Prostate gland (tissue), 2 donors: Measurements from ENCODE around the gene DHRS1. TPM values are rescaled to one million over a fixed set of nuclear protein-coding genes. Genes with fewer than 3 reads are reported as not detected.

Experiments
- DNase-seq: peaks from one replicate; pipeline ENCODE4 v3.0.0-alpha.2; 2019; ENCODE audit warnings: low spot score
- H3K27ac ChIP-seq, 2 donors: fragments of 200-600 bp; sonication (generic); 2 replicates each; pipeline ENCODE4 v1.5.1; 2017 to 2019
- H3K27me3 ChIP-seq: fragments of 200-600 bp; sonication (generic); replicated peaks from 2 replicates; pipeline ENCODE4 v1.5.1; 2019; ENCODE audit not compliant: insufficient read depth
- H3K36me3 ChIP-seq, 2 donors: fragments of 200-600 bp; sonication (generic); 1 replicate in 1 of 2; 2 replicates in 1 of 2; pipeline versions ENCODE4 v1.5.1 to v1.8.1; 2017 to 2019
- H3K4me1 ChIP-seq: fragments of 200-600 bp; sonication (generic); replicated peaks from 2 replicates; pipeline ENCODE4 v1.5.1; 2019
- H3K4me3 ChIP-seq, 2 donors: fragments of 200-600 bp; sonication (generic); 2 replicates each; pipeline ENCODE4 v1.5.1; 2017 to 2019
- H3K9me3 ChIP-seq: fragments of 200-600 bp; sonication (generic); 2 replicates; pipeline ENCODE4 v1.5.1; 2017
- CTCF ChIP-seq, 4 experiments: fragments of 200-600 bp in 2 of 4; fragments of 450-650 bp in 2 of 4; sonication (generic) in 2 of 4; IDR thresholded peaks; 1 replicate in 3 of 4; 2 replicates in 1 of 4; pipeline ENCODE4 v1.5.1; 2016 to 2019; ENCODE audit warnings: antibody characterized with exemption in 4 of 4, mild to moderate bottlenecking in 2 of 4, moderate library complexity in 2 of 4
- POLR2A ChIP-seq: fragments of 450-650 bp; IDR thresholded peaks from one replicate; pipeline ENCODE4 v1.6.1; 2016; ENCODE audit warnings: antibody characterized with exemption, mild to moderate bottlenecking
- POLR2AphosphoS5 ChIP-seq: sonication (generic); formaldehyde crosslinking; IDR thresholded peaks from one replicate; pipeline ENCODE4 v1.6.1; 2017; ENCODE audit warnings: antibody characterized with exemption
- WGBS: methylation state at CpG from one replicate; pipeline ENCODE4 v1.1.5; 2018; 5-methylcytosine and 5-hydroxymethylcytosine counted together
- intact Hi-C: fragments of 100-400 bp; cut with DNase I; formaldehyde crosslinking; loops from one replicate; pipeline ENCODE4 v1.14.2; 2022
- total RNA-seq, 2 donors: library from RNA; depleted of rRNA; stranded (reverse); fragments of >200 nt; gene quantifications; one replicate each; pipeline ENCODE4 v1.1.0, GENCODE V29; 2016

Gene DHRS1
- total RNA-seq, 2 donors from 2014 or later, result 16.9 to 74.0 TPM

DNA sequence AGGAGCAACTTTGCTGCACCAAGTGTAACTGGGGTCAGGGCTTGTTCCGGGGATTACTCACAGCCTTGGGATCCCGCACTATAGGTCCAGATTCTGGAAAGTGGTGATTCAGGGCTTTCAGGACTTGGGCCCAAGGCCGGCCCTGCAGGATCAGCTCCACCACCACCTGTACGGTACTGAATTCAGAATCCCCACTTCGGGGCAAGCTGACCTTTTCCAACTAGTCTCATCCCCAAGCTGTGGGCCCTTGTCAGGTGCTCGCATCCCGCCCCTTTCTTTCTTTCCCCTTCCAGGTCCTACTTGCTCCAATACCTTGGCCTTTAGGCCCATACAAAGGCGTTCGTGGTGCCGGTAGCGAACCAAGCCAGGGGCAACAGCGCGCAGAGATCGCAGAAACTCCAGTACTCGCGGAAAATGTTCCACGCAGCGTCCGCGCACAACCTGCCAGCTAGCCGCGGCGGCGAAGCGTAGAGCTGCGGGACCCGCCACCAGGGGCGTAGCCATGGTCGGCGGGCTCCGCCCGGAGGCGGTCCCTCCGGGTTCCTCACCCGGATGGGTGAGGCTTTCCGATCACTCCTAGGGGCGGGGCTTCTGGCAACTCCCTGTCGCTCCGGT, 57.6 kb downstream of the DHRS1 start:
- Histone ChIP-seq H3K4me1 (peaks cover 19% of the 10 kb centered on the region), H3K9me3 (no peaks in the 10 kb centered on the region), H3K27me3 (no peaks in the 10 kb centered on the region), H3K36me3 (peaks cover 0 to 3% of the 10 kb centered on the region in 2 donors), H3K4me3 (peak overlapping the region; percentile 57 to 77), H3K27ac (peak overlapping the region; percentile 99)
- peak; percentile 93 for DNase-seq
- intact Hi-C loops, result loop anchor here (2.0 to 5.0 kb wide), 2 partner anchors 55 to 200 kb away; partner anchors contain the start of gene SDR39U1
- WGBS, result under 1% methylated on average over 39 of the region's 39 CpGs
- peak; percentile 49 for TF ChIP-seq POLR2A
- TF ChIP-seq POLR2AphosphoS5, result no peak
- TF ChIP-seq CTCF (IDR thresholded peaks at IDR 0.05), result peak; percentile 70 to 92 (median 84)

Other genes starting within 250 kb of the DHRS1 start
- 1 to 10 TPM in 1 of 2 donors, under 1 TPM in 1; 0.59 to 3.9 TPM for gene CARMIL3, start 247.8 kb downstream of the DHRS1 start, total RNA-seq
- gene CPNE6, start 228.2 kb downstream of the DHRS1 start, total RNA-seq, result 1 to 10 TPM; 1.8 to 8.8 TPM
- gene PCK2, start 205.5 kb downstream of the DHRS1 start, total RNA-seq, result 10 to 100 TPM; 15.4 to 21.8 TPM
- 100 to 1,000 TPM; 111 to 115 TPM for gene DCAF11, start 185.0 kb downstream of the DHRS1 start, total RNA-seq
- gene NRL, start 184.8 kb downstream of the DHRS1 start, total RNA-seq, result 1 to 10 TPM; 4.3 to 4.7 TPM
- 1 to 10 TPM in 1 of 2 donors, not detected in 1; 2.0 TPM for gene FITM1, start 169.1 kb downstream of the DHRS1 start, total RNA-seq
- gene PSME1, start 163.6 kb downstream of the DHRS1 start, total RNA-seq, result 100 to 1,000 TPM in 1 of 2 donors, 10 to 100 TPM in 1; 85.4 to 213 TPM
- 10 to 100 TPM; 13.1 to 13.6 TPM for gene EMC9, start 158.2 kb downstream of the DHRS1 start, total RNA-seq
- 10 to 100 TPM; 34.5 to 89.3 TPM for gene PSME2, start 153.2 kb downstream of the DHRS1 start, total RNA-seq
- gene RNF31, start 152.3 kb downstream of the DHRS1 start, total RNA-seq, result 10 to 100 TPM; 73.8 to 76.9 TPM
- 10 to 100 TPM; 61.5 to 82.9 TPM for gene IRF9, start 138.5 kb downstream of the DHRS1 start, total RNA-seq
- gene REC8, start 127.7 kb downstream of the DHRS1 start, total RNA-seq, result 10 to 100 TPM in 1 of 2 donors, 1 to 10 TPM in 1; 5.6 to 25.4 TPM
- gene IPO4, start 111.0 kb downstream of the DHRS1 start, total RNA-seq, result 10 to 100 TPM; 42.6 to 44.5 TPM
- gene TM9SF1, start 104.3 kb downstream of the DHRS1 start, total RNA-seq, result 100 to 1,000 TPM in 1 of 2 donors, 10 to 100 TPM in 1; 68.9 to 113 TPM
- 1 to 10 TPM in 1 of 2 donors, not detected in 1; 1.2 TPM for gene TSSK4, start 94.1 kb downstream of the DHRS1 start, total RNA-seq
- gene CHMP4A, start 86.3 kb downstream of the DHRS1 start, total RNA-seq, result 10 to 100 TPM; 61.5 to 66.8 TPM
- gene MDP1, start 83.7 kb downstream of the DHRS1 start, total RNA-seq, result 10 to 100 TPM; 19.1 to 25.5 TPM
- gene NEDD8, start 67.4 kb downstream of the DHRS1 start, total RNA-seq, result 100 to 1,000 TPM; 114 to 185 TPM
- 100 to 1,000 TPM in 1 of 2 donors, 10 to 100 TPM in 1; 54.5 to 106 TPM for gene GMPR2, start 66.9 kb downstream of the DHRS1 start, total RNA-seq
- gene TINF2, start 57.2 kb downstream of the DHRS1 start, total RNA-seq, result 10 to 100 TPM; 65.5 to 66.8 TPM
- gene TGM1, start 36.6 kb downstream of the DHRS1 start, total RNA-seq, result 10 to 100 TPM in 1 of 2 donors, 1 to 10 TPM in 1; 6.6 to 11.4 TPM
- gene RABGGTA, start 28.2 kb downstream of the DHRS1 start, total RNA-seq, result 10 to 100 TPM; 45.5 to 63.5 TPM
- gene NOP9, start 70 bp upstream of the DHRS1 start, total RNA-seq, result 10 to 100 TPM; 21.2 to 22.9 TPM
- 10 to 100 TPM in 1 of 2 donors, 1 to 10 TPM in 1; 9.1 to 17.8 TPM for gene CIDEB, start 8.2 kb upstream of the DHRS1 start, total RNA-seq
- 10 to 100 TPM; 19.5 to 27.3 TPM for gene LTB4R2, start 10.4 kb upstream of the DHRS1 start, total RNA-seq
- 10 to 100 TPM; 11.8 to 14.2 TPM for gene LTB4R, start 11.7 kb upstream of the DHRS1 start, total RNA-seq
- 10 to 100 TPM; 19.4 to 28.7 TPM for gene ADCY4, start 35.3 kb upstream of the DHRS1 start, total RNA-seq
- 1 to 10 TPM; 1.9 to 7.6 TPM for gene RIPK3, start 40.2 kb upstream of the DHRS1 start, total RNA-seq
- gene NFATC4, start 68.4 kb upstream of the DHRS1 start, total RNA-seq, result 10 to 100 TPM in 1 of 2 donors, 1 to 10 TPM in 1; 6.3 to 41.1 TPM
- 10 to 100 TPM; 10.5 to 26.5 TPM for gene NYNRIN, start 99.2 kb upstream of the DHRS1 start, total RNA-seq
- 10 to 100 TPM in 1 of 2 donors, 1 to 10 TPM in 1; 2.4 to 11.1 TPM for gene CBLN3, start 129.9 kb upstream of the DHRS1 start, total RNA-seq
- gene KHNYN, start 130.2 kb upstream of the DHRS1 start, total RNA-seq, result 10 to 100 TPM; 57.0 to 91.2 TPM
- gene SDR39U1, start 143.0 kb upstream of the DHRS1 start, total RNA-seq, result 10 to 100 TPM; 49.5 to 64.4 TPM
- not detected for gene CMA1, start 208.5 kb upstream of the DHRS1 start, total RNA-seq